NCI-H2081 (cell line): ENCODE data around the gene AKT3.
"Not testable (repeated sequence)": the region's sequence is repeated elsewhere in the genome, so short reads cannot be mapped to it uniquely, and the experiment has no call there.

Source experiments
- DNase-seq, 2 experiments: peaks; one replicate each; lab custom pipeline; 2025; lab: John Stamatoyannopoulos, UW

Gene AKT3

GRCh38 chr1:243784506-243784905 is 65.5 kb downstream of the AKT3 start:
- no peak for DNase-seq

DNA sequence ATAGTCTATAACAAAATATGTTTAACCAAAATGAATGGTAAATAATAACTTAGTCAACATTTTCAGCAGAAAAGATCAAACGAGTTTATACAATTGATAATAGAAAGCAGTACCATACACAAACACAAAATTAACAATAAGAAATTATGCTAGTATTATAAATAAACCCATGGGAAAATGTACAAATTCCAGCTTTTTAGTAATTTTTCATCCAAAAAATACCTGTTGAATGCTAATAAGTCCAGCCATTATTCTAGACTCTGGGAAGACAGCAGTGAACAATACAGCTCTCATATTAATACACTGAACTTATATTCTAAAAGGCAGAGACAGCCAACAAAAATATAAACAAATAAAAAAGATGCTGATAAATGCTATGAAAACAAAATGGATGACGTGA is 66.3 kb downstream of the AKT3 start:
- no peak for DNase-seq

GRCh38 chr1:243772361-243773050 is 77.5 kb downstream of the AKT3 start:
- not testable (repeated sequence) for DNase-seq

DNA sequence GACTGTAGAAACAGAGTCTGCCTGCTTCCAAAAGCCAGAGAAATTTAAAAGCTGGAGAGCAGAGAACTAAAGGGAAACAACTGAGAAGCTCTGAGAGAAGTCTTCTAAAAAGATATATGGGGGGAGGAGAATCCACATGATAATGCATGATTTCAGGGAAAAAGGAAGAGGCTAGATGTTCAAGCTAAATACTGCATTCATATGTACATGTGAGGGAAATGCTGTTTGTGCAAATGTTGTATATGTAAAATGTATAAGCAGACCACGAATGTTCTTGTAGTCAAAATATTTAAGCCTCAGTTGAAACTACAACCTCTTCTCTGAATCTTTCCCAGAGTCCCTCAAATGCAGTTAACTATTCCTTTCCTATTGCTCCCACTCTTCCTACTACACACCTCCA is 79.2 kb downstream of the AKT3 start:
- no peak for DNase-seq

GRCh38 chr1:243765676-243766075 is 84.4 kb downstream of the AKT3 start:
- no peak for DNase-seq

DNA sequence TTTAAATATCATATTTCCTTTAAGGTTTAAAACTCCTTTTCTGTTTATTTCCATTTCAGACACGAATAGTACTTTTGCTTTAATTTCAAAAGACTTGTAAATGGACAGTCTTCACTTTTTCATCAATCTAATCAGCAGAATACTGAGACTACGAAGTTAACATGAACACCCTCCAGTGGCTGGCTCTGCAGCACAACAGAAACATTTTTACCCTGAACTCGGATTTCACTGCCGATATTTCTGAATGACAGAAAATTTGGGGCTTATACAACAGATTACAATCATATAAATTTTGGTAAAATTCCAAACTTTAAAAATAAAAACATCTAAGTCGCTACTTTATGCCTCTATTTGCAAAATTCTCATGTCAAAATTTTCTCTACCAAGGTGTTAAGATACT is 86.2 kb downstream of the AKT3 start:
- DNase-seq, result no peak

DNA sequence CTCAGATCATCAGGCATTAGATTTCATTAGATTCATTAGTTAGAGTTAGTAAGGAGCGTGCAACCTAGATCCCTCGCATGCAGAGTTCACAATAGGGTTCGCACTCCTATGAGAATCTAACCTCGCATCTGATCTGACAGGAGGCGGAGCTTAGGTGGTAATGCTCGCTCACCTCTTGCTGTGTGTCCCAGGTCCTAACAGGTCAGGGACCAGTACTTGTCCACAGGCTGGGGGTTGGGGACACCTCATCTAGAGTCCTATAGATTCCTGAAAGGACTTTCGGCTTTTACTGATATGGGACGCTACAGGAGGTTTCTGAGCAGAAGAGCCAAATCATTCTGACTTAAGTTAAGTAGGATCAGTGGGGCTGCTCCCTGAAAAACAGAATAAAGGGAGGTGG is 91.4 kb downstream of the AKT3 start:
- DNase-seq, result no peak

DNA sequence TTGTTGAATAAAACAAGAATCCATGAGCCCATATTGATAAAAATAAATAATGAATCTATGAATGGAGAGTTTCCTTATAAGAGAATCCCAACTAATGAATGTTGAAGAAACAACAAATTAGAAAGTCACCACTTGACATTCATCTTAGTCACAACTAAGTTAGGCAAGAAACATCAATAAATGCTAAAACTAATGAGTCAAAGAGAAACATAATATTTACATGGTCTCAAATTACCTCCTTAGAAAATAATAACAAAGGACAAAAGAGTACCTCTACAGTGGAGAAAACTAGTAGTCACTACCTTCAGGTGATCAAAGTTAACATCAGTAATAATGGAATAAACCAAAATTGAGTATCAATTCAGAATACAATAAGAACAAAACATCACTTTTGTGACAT is 93.5 kb downstream of the AKT3 start:
- DNase-seq, result no peak

- DNase-seq, result no peak
Observed at GRCh38 chr1:243754348-243754747, 95.7 kb downstream of the AKT3 start.

- DNase-seq, result no peak
Observed at GRCh38 chr1:243751506-243751905, 98.5 kb downstream of the AKT3 start.

- DNase-seq, result peak; percentile 75 to 82
Observed at GRCh38 chr1:243748706-243749283, 101.2 kb downstream of the AKT3 start.

DNA sequence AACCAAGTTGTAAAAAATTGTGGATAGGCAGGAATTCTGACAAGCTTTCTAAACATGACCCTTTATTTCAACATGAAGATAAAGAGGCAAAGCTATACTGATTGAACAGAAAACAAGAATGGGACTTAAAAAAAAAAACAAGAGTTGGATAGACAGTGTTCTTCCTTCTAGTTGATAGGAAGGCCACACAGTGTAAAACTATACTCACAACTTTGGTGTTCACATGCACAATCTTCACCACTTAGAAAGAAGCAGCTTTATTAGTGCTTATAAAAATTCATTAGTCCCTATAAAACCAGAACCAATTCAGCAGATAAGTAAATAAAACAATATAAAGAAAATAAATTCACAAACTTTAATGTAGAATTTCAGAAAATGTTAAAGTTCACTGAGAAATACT is 101.8 kb downstream of the AKT3 start:
- DNase-seq, result no peak

GRCh38 chr1:243746751-243747150 is 103.3 kb downstream of the AKT3 start:
- no peak for DNase-seq

- no peak for DNase-seq
Observed at GRCh38 chr1:243745356-243745755, 104.7 kb downstream of the AKT3 start.

DNA sequence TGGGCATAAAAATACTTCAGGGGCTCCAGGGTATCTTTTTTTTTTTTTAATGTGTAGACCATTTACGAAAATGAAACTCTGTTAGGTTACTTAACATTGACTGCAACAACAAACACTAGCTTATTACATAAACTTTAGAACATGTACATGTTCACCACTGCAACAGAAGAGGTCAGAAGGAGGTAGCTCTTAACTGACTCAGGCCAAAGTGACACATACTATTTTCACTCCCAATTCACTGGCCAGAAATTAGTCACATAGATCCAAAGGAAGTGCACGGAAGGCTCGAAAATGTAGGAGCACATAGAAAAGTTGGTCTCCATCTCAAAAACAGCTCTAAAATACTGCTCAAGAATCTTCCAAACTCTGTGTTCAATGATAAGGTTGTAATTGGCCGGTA is 107.2 kb downstream of the AKT3 start:
- no peak for DNase-seq

DNA sequence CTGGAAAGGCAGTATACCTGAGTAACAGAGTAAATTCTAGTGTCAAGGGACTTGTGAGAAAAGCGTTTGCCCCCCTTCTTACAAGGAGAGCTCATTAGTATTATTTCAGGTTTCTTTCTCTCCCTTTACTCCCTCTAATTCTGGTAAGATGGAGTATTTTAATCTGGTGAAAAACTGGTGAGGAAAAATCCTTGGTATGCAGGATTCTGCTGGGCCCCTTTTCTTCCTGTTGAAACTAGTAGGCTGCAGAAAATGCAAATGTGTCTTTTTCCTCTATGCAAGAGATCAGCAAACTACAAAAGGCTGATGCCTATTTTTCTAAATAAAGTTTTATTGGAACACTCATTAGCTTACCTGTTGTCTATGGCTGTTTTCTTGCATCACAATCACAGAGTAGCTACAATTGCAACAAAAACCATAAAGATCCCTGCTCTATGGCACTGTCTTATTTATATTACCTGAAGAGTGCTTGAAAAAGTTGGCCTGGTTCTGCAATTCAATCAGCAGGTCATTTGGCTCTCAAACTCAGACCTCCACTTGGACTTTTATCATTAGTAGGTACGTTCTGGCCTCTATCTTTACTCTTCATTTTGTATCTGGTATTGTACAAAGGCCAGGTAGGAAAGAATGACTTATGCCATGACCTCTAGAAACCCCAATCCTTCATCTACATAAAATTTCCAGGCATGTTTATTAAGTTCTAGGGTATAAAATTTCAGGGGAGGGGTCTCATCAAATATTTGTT is 109.6 kb downstream of the AKT3 start:
- DNase-seq, result no peak

DNA sequence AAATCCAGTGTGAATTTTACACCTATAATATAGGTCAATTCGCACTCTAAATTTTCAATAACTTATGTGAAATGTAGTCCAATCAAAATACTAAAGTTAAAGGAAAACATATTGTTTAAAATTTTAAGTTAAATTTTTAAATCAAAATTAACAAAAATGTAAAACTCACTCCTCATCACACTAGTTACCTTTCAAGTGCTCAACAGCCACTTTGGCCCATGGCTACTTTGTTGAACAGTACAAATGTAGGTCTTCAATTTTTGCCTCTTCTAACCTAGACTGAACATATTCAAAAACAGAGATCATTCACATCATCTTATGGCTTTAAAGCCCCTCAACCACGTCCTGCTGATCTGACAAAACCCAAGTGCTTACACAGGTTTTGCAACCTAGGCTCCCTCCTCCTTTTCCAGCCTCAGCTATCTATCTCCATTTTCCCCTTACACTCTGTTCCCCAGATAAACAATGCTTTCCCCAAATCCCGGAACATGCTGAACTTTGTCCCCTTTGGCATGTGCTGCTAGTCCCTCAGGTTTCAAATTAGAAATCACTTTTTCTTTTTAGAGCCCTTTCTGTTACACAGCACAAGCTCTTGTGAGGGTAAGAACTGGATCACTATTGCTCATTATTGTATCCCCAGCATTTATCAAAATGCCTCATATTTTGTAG is 110.6 kb downstream of the AKT3 start:
- DNase-seq, result no peak

DNA sequence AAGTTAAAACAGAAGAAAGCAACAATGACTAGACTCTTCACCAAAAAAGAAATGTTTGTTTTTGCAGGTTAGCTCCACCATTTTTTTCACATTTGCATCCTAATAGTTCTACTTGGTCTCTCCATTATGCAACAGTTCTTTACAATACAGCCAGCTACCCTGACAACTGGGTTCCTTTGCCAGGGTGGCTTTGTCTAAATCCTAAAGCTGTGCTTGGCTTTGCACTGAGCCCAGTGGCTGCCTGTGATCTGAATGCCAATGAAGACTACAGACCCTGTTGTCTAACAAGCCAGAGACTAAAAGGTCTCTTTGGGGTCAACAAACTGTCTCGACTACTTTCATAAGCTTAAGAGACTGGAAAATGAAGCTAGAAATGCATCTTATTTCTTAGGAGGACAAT is 112.0 kb downstream of the AKT3 start:
- DNase-seq, result no peak

GRCh38 chr1:243735457-243735856 is 114.6 kb downstream of the AKT3 start:
- no peak for DNase-seq

DNA sequence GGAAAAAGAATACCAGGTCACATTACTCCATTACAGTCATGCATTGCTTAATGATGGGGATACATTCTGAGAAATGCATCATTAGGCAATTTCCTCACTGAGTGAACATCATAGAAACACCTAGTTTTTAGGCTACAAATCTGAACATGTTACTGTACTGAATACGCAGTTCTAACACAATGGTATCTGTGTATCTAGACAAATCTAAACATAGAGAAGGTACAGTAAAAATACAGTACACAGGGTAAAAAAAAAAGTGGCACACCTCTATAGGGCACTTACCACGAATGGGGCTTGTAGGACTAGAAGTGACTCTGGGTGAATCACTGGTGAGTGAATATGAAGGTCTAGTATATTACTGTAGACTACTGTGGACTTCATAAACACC is 115.7 kb downstream of the AKT3 start:
- DNase-seq, result no peak

GRCh38 chr1:243733670-243734307 is 116.3 kb downstream of the AKT3 start:
- DNase-seq, result no peak

DNA sequence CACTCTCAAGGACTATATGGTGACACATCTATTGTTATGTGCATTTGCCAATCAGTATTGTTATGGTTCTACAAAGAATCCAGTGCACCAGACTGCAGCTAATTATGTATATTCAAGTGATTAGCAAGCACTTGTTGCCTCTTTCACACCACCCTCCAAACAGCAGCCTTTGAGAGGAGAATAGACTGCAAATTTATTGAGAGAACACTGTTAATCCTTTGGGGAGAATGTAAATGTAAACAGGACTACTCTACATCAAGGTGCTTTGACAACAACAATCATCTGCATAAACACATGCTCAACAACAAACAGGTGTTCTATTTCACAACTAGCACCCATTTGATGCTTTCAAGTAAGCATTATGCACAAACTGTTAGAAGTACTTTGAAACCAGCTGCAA is 117.4 kb downstream of the AKT3 start:
- DNase-seq, result peak; percentile 37 to 76
